Globus pallidus (tissue), 1 donor: Measurements from ENCODE around the gene ACOXL.

Experiments used
- DNase-seq: peaks from one replicate; pipeline ENCODE4 v3.0.0-alpha.2; 2015; ENCODE audit warnings: low spot score

The ACOXL gene

DNA sequence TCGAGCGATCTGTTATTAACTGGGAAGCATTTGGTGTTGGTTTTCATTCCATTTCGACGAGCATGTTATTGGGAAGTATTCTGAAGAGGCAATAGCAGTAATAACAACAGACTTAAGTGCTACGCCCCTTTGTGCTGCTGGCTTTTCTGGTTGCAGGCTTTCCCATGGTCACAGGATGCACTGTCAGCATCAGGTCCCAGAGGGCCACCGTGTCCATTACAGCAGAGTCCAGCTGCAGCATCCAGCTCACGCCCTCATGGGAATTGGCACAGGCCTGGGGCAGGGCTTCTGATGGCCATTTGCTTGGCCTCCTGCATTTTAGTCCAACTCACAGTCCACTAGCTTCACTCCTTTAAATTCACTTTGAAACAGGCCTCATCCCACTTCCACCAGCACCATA, 432.7 kb downstream of the ACOXL start:
- no peak for DNase-seq

DNA sequence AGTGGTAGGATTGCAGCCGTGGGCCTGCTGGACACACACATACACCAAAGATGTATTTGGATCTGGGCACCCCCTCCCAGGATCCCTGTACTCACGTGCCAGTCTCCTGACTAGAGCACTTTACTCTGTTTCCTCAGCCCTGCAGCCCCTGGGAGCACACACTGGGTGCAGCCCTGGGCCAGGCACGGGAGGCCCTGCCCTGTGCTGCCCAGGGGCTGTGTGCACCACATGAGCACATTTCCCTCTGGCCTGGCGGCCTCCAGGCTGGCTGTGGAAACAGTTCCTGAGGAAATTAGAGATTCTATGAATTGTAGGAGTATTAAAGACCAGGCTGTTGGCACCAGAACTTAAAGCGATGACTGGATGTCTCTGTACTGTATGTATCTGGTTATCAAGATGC, 433.7 kb downstream of the ACOXL start:
- DNase-seq, result no peak

DNA sequence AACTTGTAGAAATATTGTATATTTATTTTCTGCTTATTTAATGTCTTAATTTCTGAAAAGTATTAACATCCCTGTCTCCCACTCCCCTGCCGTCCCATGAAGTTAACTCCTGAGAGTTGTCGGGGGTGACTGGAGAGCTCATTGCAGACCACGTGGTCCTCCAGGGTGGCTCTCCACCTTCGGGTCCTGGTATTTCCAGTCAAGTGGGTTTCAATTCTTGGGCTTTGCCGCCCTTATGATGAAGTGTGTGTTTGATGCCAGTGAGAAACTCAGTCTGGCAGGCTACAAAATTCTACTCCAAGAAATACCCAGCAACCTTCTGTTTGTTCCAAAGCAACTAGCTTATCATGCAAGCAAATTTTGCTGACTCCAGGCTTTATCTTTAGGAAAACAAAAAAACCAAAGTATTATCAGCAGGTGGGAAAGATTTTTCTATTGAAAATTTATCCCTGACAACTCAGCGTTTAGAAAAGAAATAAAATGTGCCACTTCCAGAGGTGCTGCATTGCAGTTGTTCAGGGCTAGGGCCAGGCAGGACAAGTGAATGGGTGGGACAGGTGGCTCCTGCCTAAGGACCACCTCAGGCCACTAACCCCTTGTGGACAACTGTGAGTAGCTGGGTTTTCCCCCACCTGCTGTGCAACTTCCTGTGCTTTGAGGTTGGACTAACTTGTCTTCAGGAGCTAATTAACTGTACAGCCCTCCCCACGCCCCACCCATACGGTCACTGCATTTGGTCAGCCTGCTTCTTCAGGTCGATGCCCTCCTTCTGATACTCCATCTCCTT, 434.9 kb downstream of the ACOXL start:
- no peak for DNase-seq

DNA sequence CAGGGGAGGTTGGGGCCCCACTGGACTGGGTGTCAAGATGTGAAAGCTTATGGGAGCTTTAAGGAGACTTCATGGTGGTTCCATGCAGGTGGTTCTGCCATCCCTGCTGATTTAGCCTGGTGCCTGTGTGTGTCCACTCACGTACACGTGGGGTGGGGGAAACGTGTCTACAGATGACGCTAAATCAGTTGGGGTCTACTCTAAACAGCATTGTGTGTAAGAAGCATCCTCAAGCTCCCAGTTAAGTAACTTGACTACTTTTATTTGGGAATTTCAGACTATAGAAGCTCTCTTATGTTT, 435.4 kb downstream of the ACOXL start:
- no peak for DNase-seq
